HEK293 (cell line): ENCODE measurements around the gene BICC1.

Experiments used
- CTCF ChIA-PET: fragments of 350-600 bp; formaldehyde crosslinking; extraction: SDS; loops from one replicate; lab custom pipeline; 2021; ENCODE audit warnings: antibody characterized with exemption; lab: Yijun Ruan, JAX
- POLR2A ChIA-PET: fragments of 300-600 bp; formaldehyde crosslinking; extraction: SDS; loops from one replicate; lab custom pipeline; 2020; ENCODE audit warnings: antibody characterized with exemption, inconsistent platforms; lab: Yijun Ruan, JAX
- H3K27ac ChIP-seq: fragments of 200-500 bp; sonication (Bioruptor generic); 2 replicates; pipeline ENCODE4 v1.5.1; 2014; ENCODE audit warnings: low read depth, low read length, control low read depth, inconsistent platforms; ENCODE audit errors: extremely low read depth
- H3K36me3 ChIP-seq, 2 experiments: fragments of 200-500 bp in 1 of 2; sonication (Bioruptor generic) in 1 of 2; 1 replicate in 1 of 2; 2 replicates in 1 of 2; pipeline ENCODE4 v1.5.1; 2014 to 2017; ENCODE audit warnings: inconsistent platforms in 2 of 2, low read length in 2 of 2; ENCODE audit not compliant: control insufficient read depth in 2 of 2, insufficient read depth in 1 of 2
- H3K4me1 ChIP-seq: fragments of 200-500 bp; sonication (Bioruptor generic); 2 replicates; pipeline ENCODE4 v1.5.1; 2014; ENCODE audit warnings: mild to moderate bottlenecking, low read length, inconsistent platforms; ENCODE audit not compliant: control insufficient read depth, insufficient read depth
- H3K4me3 ChIP-seq: 2 replicates; pipeline ENCODE4 v1.5.1; 2011; ENCODE audit warnings: low read depth, mild to moderate bottlenecking, control low read depth, low read length, moderate library complexity
- H3K9me3 ChIP-seq: fragments of 200-500 bp; sonication (Bioruptor generic); 2 replicates; pipeline ENCODE4 v1.5.1; 2014; ENCODE audit warnings: low read depth, low read length, inconsistent platforms; ENCODE audit not compliant: control insufficient read depth, insufficient read depth
- CTCF ChIP-seq: fragments of 450-650 bp; formaldehyde crosslinking; IDR thresholded peaks from 2 replicates; pipeline ENCODE4 v1.5.1; 2016; ENCODE audit warnings: missing biosample characterization, missing genetic modification characterization
- HOXA7 ChIP-seq: sonication (generic); formaldehyde crosslinking; IDR thresholded peaks from 2 replicates; pipeline ENCODE4 v1.8.1; 2022; ENCODE audit warnings: missing genetic modification reagents, borderline replicate concordance
- OSR2 ChIP-seq: fragments of 450-650 bp; formaldehyde crosslinking; IDR thresholded peaks from 2 replicates; pipeline ENCODE4 v1.5.1; 2016; ENCODE audit warnings: missing biosample characterization, missing genetic modification characterization
- SCRT2 ChIP-seq: fragments of 450-650 bp; formaldehyde crosslinking; IDR thresholded peaks from 2 replicates; pipeline ENCODE4 v1.5.1; 2016; ENCODE audit warnings: missing biosample characterization, missing genetic modification characterization
- SETDB1 ChIP-seq: IDR thresholded peaks from one replicate; pipeline ENCODE4 v1.6.1; 2017; ENCODE audit warnings: mild to moderate bottlenecking, low read length, moderate library complexity, mixed read lengths; ENCODE audit not compliant: insufficient read length
- ZBTB17 ChIP-seq: fragments of 450-650 bp; formaldehyde crosslinking; IDR thresholded peaks from 2 replicates; pipeline ENCODE4 v1.5.1; 2016; ENCODE audit warnings: missing biosample characterization, missing genetic modification characterization
- ZNF19 ChIP-seq: fragments of 450-650 bp; formaldehyde crosslinking; IDR thresholded peaks from 2 replicates; pipeline ENCODE4; 2016; ENCODE audit warnings: missing biosample characterization, missing genetic modification characterization, low read depth
- ZNF449 ChIP-seq: fragments of 450-650 bp; formaldehyde crosslinking; IDR thresholded peaks from 2 replicates; pipeline ENCODE4 v1.5.1; 2017; ENCODE audit warnings: missing biosample characterization, mild to moderate bottlenecking, missing genetic modification characterization, moderate library complexity
- ZNF488 ChIP-seq: fragments of 450-650 bp; formaldehyde crosslinking; IDR thresholded peaks from 2 replicates; pipeline ENCODE4 v1.5.1; 2016; ENCODE audit warnings: missing biosample characterization, missing genetic modification characterization
- ZNF571 ChIP-seq: fragments of 450-650 bp; formaldehyde crosslinking; IDR thresholded peaks from 2 replicates; pipeline ENCODE4 v1.5.0; 2017; ENCODE audit warnings: missing biosample characterization, missing genetic modification characterization
- ZNF626 ChIP-seq: fragments of 450-650 bp; sonication (Bioruptor Pico); formaldehyde crosslinking; IDR thresholded peaks from 2 replicates; pipeline ENCODE4 v1.5.1; 2018; ENCODE audit warnings: missing biosample characterization, missing genetic modification characterization, inconsistent platforms
- ZNF639 ChIP-seq: fragments of 450-650 bp; formaldehyde crosslinking; IDR thresholded peaks from 2 replicates; pipeline ENCODE4 v1.5.1; 2016; ENCODE audit warnings: missing biosample characterization, missing genetic modification characterization
- ZNF645 ChIP-seq: fragments of 450-650 bp; formaldehyde crosslinking; IDR thresholded peaks from 2 replicates; pipeline ENCODE4; 2016; ENCODE audit warnings: missing biosample characterization, missing genetic modification characterization
- ZNF747 ChIP-seq: fragments of 450-650 bp; formaldehyde crosslinking; IDR thresholded peaks from 2 replicates; pipeline ENCODE4 v1.5.1; 2016; ENCODE audit warnings: missing biosample characterization, missing genetic modification characterization
- TF ChIP-seq, protein P1 (sequence below): fragments of 450-650 bp; formaldehyde crosslinking; IDR thresholded peaks from 2 replicates; pipeline ENCODE4 v1.5.1; 2016; ENCODE audit warnings: missing biosample characterization, missing genetic modification characterization

Gene BICC1

DNA sequence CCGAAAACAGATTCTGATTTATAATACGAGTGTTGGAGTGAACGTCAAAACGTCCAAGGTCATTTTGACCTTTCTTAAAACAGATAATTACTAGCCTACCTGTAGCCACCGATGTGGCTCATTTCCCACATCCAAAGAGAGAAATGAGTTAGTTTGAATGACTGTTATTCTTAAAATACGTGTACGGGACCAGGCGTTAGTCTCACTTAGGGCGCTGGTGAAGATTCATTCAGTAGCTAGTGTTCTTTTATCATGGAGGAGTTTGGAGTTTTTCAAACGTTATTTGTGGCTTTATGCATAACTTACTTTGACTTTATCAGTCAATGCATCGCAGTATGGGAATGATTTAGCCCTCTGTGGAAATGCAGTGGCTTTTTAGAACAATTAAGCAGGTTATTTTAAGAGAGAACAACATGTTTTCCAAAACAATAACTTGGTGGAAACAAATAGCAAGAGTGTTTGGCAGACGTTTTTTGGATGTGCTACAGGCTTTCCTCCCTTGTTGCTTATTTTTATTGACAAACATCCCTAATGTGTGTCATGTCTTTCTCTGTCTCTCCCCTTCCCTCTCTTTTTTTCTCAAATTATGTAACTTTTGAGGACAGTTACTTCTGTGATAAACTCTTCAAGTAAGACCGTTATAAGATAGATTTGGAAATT is 1.6 kb downstream of the BICC1 start:
- Histone ChIP-seq H3K36me3 (no peaks in the 10 kb centered on the region), H3K4me1 (0 out of 2 replicates have a peak, but pooled peaks cover 3% of the 10 kb centered on the region), H3K4me3 (peak overlapping the region; percentile 90), H3K9me3 (no peaks in the 10 kb centered on the region), H3K27ac (no peak overlapping the region)
- ChIA-PET POLR2A (interaction anchor here (0.7 to 1.4 kb wide), 6 partner anchors 15 to 102 kb away, joined by 3 to 7 read pairs (median 4); no protein-coding TSS in a partner anchor), CTCF (interaction anchor here (0.7 to 3.0 kb wide), 6 partner anchors 15 to 267 kb away, joined by 3 to 13 read pairs (median 4); no protein-coding TSS in a partner anchor)
- TF ChIP-seq ZNF488 (no peak), HOXA7 (CRISPR knock-in tag) (no peak), ZBTB17 (tag by site-specific recombination) (no peak), ZNF645 (tag by site-specific recombination) (no peak)

DNA sequence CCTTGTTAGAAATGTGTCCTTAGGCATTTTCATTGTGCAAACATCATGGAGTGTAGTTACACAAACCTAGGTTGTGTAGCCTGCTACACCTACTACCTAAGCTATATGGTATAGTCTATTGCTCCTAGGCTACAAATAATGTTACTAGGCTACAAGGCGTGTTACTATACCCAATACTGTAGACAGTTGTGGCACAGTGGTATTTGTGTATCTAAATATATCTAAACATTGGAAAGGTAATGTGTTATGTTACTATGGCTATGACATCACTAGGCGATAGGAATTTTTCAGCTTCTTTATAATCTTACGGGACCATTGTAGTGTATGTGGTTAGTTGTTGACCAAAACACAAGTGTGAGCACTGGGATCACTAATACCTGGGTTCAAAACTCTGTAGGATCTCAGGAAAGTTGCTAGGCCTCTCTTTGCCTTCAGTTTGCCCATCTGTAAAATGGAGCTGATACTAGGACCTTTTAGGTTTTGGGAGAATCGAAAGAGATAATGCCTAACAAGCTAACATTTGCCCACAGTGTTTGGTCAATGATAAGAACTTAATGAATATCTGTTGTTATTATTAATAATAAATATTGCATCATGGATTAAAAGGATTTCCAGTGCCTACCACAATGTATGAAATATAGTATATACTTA is 2.7 kb downstream of the BICC1 start:
- 0 out of 2 replicates have a peak, but pooled peaks cover 3% of the 10 kb centered on the region for H3K4me1 ChIP-seq
- ChIA-PET CTCF (interaction anchor here (0.6 to 3.0 kb wide), 4 partner anchors 16 to 266 kb away, joined by 3 to 13 read pairs (median 7); no protein-coding TSS in a partner anchor), POLR2A (interaction anchor here (1.3 kb wide), 1 partner anchor 103 kb away, joined by 3 read pairs; no protein-coding TSS in a partner anchor)
- no peak overlapping the region for H3K27ac ChIP-seq
- no peak for TF ChIP-seq SCRT2 (tag by site-specific recombination)
- no peak for TF ChIP-seq ZNF449 (tag by site-specific recombination)
- no peak for TF ChIP-seq SETDB1
- no peak for TF ChIP-seq ZNF639
- TF ChIP-seq ZNF747 (tag by site-specific recombination) = no peak
- TF ChIP-seq ZNF626 = no peak
- no peak for TF ChIP-seq ZNF571
- H3K36me3 ChIP-seq = no peaks in the 10 kb centered on the region
- H3K9me3 ChIP-seq = no peaks in the 10 kb centered on the region
- H3K4me3 ChIP-seq = peak overlapping the region; percentile 90

- CTCF ChIA-PET = interaction anchor here (0.6 to 3.0 kb wide), 4 partner anchors 15 to 265 kb away, joined by 3 to 13 read pairs (median 7); no protein-coding TSS in a partner anchor
- H3K4me3 ChIP-seq = no peak overlapping the region
- H3K9me3 ChIP-seq = no peaks in the 10 kb centered on the region
- TF ChIP-seq ZNF19 (tag by site-specific recombination) (no peak), CTCF (tag by site-specific recombination) (no peak), OSR2 (tag by site-specific recombination) (no peak)
- TF ChIP-seq, protein P1, sequence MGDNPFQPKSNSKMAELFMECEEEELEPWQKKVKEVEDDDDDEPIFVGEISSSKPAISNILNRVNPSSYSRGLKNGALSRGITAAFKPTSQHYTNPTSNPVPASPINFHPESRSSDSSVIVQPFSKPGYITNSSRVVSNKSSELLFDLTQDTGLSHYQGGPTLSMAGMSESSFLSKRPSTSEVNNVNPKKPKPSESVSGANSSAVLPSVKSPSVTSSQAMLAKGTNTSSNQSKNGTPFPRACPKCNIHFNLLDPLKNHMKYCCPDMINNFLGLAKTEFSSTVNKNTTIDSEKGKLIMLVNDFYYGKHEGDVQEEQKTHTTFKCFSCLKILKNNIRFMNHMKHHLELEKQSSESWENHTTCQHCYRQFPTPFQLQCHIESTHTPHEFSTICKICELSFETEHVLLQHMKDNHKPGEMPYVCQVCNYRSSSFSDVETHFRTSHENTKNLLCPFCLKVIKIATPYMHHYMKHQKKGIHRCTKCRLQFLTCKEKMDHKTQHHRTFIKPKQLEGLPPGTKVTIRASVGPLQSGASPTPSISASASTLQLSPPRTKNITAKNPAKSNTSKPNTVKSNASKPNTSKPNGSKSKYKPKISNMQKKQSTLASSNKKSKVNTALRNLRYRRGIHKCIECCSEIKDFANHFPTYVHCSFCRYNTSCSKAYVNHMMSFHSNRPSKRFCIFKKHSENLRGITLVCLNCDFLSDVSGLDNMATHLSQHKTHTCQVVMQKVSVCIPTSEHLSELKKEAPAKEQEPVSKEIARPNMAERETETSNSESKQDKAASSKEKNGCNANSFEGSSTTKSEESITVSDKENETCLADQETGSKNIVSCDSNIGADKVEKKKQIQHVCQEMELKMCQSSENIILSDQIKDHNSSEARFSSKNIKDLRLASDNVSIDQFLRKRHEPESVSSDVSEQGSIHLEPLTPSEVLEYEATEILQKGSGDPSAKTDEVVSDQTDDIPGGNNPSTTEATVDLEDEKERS (tag by site-specific recombination) = no peak
- TF ChIP-seq, all 188 proteins: peak for 0
- POLR2A ChIA-PET = interaction anchor here (1.3 kb wide), 1 partner anchor 104 kb away, joined by 3 read pairs; no protein-coding TSS in a partner anchor
- Histone ChIP-seq H3K36me3 (no peaks in the 10 kb centered on the region), H3K27ac (no peak overlapping the region), H3K4me1 (0 out of 2 replicates have a peak, but pooled peaks cover 3% of the 10 kb centered on the region)
Observed at GRCh38 chr10:58516119-58516518, 3.4 kb downstream of the BICC1 start.
